Right hindlimb (tissue), 1 donor: ENCODE results near the gene PRKN.

Experiments
- DNase-seq: peaks from one replicate; pipeline ENCODE4 v3.0.0-alpha.2; 2018

Gene PRKN

GRCh38 chr6:161631676-161632194 lies 1095.8 kb downstream of the PRKN start:
- peak; percentile 72 for DNase-seq

DNA sequence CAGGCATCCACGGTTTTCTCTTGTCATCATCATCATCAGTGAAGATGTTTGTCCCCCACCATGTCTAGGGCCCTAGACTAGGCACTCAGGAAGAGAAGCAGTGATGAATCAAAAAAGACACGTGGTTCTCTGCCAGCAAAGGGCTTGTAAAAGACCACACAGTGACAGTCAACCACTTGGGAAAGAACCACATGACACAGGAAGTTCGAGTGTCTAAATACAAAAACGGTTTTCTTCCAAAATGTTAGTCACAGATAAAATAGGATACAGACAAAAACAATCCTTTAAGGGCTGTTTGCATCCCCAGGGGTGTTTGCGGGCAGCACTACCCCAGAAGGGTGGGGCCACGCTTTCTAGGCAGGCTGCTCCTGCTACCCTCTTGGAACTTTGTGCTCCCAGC lies 1096.9 kb downstream of the PRKN start:
- no peak for DNase-seq

DNA sequence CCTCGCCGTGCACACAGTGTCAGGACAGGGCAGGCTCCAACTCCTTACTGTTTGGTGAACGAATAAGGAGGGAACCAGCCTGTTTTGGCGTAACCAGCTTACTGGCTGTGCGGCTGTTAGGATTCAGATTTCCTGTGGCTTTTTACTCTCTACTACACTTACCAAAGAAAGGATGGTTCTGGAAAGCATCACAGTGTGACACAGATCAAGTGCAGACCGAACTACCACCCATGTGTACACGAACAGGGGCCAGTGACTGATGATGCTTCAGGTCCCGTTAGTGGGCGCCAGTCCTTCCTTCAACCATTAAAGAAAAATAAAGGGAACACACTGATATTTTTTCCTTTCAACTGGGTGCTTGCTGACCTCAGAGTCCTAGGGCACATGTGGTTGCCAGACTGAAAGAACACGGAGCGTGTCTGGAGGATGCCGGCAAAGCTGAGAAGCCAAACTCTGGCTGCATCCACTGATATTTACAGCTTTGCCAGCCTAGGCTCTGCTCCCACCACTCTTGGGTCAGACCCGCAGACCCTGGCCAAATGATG lies 1101.4 kb downstream of the PRKN start:
- no peak for DNase-seq

DNA sequence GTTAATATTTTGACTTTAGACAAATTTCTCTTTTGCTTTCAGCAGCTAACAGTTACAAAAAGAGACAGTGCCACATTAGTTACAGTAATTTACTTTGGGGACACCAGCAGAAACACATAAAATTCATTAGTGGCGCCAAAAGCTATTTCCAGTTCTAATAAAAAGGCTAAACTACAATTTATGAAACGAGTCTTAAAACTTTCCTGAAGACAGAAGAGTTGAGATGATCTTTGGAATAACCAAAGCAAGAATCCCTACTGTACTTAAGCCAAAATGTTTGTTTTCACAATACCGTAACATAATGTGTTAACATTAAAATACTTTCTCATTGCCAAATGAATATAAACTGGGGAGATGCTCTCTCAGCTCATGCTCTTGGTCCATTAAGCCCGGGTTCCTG lies 1103.5 kb downstream of the PRKN start:
- no peak for DNase-seq

GRCh38 chr6:161622779-161623178 lies 1104.8 kb downstream of the PRKN start:
- no peak for DNase-seq

DNA sequence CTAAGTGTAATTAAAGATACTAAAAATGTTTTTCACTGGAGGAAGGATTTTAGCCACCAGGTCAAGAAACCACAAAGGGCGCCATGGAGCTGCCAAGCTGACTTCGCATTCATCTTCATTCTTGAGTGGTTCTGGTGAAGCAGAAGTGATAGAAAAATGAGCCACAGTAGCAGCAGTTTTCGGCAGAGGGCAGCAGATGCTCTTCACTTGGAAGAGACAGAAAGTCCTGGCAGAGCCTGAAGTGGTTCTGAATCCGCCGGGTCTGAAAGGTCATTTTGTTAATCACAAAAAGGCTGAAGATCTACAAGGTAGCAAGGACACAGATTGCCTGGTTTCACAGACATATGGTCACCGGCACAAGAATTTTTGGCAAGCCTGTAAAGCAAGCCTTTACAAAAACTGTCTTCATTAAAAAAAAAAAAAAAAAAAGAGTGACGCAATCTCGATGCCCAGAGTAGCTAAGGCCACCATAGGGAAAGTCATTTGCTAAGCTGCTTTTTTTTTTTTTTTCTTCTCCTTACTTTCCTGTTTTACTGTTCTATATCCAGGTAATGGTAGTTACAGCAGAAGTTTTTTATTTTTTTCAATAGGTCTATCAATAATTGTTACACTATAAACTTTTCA lies 1108.6 kb downstream of the PRKN start:
- peak; percentile 35 for DNase-seq

- DNase-seq: no peak
Measured at GRCh38 chr6:161613711-161614110, 1113.9 kb downstream of the PRKN start.

DNA sequence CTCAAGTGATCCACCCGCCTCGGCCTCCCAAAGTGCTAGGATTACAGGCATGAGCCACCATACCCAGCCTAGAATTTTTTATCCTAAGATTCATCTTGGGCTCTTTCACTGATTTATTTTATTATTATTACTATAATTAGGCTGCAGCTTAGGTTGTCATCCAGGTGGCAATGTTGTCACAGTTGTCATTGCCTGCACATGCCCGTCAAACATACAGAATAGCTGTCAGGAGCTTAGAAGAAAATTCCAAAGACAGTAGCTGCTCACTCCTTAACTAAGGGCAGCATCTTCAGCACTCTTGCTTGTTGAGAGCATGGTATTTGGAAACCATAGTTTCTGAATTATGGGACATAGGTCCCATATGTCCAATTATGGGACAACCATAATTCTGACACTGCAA lies 1118.8 kb downstream of the PRKN start:
- DNase-seq: no peak

DNA sequence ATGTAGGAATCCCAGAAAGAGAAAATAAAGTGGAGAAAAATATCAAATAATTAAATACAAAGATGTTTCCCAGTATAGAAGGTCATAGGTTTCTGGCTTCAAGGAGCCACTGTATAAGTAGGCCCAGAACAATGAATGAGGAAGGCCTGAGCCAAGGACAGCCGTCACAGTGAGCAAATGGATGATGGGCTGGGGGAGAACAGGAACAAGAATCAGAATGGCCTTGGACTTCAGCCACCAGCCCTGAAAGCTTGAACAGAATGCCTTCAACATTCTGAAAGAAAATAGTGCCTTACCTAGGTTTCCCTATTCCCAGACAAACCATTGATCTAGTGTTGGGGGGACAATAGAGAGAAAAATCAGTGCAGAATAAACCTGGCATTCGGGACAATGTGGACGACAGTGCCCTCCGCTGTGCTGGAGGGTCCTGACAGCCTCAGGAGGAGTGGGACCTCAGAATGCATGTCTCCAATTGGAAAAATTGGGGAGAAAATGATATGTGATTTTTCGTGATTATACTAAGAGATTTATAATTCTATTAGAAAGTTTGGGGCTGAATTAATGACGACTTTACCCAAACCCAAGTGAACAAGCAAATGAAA lies 1119.8 kb downstream of the PRKN start:
- DNase-seq: no peak

- no peak for DNase-seq
Measured at GRCh38 chr6:161602359-161602758, 1125.2 kb downstream of the PRKN start.

DNA sequence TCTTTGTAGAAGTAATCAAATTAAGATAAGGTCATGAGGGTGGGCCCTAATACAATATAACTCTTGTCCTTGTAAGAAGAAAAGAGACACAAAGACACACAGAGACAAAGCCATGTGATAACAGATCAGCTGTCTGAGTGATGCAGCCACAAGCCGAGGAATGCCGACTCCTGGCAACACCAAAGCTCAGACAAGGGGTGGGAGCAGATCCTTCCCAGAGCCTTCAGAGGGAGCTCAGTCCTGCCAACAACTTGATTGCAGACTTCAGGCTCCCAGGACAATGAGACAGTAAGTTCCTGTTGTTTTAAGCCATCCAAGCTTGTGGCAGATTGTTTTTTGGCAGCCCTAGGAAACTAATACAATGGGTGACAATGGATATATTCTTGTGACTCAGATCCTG lies 1128.7 kb downstream of the PRKN start:
- DNase-seq: no peak

- no peak for DNase-seq
Measured at GRCh38 chr6:161596807-161597520, 1130.6 kb downstream of the PRKN start.

DNA sequence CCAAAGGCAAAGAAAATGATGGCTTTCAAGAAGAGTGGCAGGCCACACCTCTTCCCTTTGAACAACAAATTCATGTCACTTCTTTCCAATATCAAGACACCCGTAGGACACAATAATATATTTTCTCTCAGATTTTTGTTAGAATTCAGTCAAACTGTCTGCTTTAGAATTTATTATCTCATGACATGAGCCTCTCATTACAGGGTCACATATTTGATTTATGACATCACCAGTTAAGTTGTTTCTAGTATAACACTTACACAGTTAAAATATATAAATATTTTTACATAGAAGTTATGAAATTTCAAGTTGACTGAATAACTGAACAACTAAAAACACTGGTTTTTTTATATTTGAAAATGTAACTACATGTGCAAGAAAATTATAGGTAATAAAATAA lies 1133.2 kb downstream of the PRKN start:
- no peak for DNase-seq

DNA sequence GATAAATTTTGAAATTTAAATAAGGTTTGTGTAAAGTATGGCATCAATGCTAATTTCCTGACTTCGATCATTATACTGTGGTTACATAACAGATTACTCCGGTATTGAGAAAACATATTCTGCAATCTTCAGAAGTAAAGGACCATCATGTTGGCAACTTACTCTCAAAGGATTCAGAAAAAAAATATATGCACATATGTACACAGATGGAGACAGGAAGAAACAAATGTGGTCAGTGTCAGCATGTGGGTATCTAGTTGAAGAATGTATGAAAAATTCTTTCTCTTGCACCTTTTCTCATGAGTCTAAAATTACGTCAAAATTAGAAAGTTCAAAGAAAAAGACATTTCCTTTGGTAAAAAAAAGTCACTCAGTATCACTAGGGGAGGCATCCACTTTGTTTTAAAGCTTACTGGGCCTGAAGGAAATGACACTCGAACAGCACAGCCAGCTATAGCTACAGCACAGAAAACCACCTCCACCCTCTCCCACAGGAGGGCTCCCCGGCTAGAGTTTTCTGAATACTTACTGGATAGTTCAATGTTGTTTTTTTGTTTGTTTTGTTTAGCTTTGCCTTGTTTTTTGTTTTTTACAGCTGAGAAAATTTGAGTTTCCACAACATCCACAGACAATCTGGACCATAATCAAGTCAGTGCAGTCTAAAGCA lies 1136.5 kb downstream of the PRKN start:
- DNase-seq: peak; percentile 33

DNA sequence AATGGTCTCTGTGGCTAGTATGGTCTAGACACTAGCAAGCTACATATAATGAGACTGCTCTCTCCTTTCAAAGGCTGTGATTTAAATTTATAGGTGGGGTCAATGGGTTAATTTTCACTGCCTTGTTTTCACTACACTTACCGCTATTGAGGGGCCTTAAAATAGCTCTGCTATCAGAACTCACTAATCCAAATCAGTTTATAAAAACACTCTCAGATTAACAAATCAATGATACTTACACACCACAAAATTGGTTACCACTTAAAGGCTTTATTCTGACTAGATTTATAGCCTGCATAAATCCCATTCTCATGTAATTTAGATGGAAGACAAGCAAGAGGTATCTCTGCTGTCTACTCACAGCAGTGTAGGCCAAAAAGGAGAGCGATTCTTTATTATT lies 1140.7 kb downstream of the PRKN start:
- DNase-seq: no peak

GRCh38 chr6:161584621-161585340 lies 1142.8 kb downstream of the PRKN start:
- no peak for DNase-seq

DNA sequence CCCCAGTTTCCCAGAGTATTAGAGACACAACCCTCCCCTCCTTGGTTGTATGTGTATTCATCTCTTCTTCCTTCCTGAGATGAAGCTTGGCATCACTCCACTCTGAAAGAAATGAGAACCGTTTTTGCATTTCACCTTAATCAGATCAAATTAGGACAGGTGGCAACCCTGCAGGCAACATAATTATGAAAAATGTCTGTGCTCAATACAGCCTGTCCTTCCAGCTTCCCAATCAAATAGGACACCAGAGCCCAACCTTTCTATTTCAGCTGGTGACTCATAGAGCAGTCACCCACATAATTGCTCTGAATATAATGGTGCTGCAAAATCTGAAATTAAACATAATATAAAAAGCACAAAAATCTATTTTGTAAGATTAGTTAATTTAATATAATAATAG lies 1143.5 kb downstream of the PRKN start:
- DNase-seq: no peak

DNA sequence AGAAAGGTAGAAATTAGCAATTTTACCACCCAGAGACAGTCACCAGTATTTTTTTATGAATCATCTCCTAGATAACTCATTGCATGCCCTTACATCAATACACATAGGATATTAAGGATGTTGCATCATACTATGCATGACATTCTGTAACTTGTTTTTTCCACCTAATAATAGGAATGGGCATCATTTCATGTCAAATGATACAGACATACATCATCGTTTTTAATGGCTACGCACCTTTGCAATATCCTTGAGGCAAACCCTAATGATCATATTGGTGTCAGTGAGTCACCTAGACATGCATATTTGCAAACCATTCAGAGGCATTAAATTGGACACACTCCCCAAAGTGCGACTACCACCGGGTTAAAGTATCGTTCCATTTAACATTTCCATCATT lies 1144.0 kb downstream of the PRKN start:
- no peak for DNase-seq

DNA sequence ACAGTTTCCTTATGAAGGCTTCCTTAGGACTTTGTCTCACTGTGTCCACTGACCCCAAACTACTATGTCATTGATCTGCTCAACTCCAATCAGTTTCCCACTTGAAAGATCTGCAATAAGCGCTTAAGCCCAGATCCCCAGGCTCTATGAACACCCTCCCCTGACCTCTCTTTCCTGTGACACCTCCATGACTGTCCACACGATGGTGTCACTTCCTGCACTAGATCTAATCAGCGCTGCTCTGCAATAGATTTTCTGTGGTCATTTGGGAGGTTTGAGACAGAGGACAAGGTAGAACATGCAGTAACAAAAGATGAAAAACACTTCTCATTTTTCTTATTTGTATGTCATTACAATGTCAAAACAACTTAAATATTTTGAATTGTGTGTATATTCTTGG lies 1149.1 kb downstream of the PRKN start:
- no peak for DNase-seq

DNA sequence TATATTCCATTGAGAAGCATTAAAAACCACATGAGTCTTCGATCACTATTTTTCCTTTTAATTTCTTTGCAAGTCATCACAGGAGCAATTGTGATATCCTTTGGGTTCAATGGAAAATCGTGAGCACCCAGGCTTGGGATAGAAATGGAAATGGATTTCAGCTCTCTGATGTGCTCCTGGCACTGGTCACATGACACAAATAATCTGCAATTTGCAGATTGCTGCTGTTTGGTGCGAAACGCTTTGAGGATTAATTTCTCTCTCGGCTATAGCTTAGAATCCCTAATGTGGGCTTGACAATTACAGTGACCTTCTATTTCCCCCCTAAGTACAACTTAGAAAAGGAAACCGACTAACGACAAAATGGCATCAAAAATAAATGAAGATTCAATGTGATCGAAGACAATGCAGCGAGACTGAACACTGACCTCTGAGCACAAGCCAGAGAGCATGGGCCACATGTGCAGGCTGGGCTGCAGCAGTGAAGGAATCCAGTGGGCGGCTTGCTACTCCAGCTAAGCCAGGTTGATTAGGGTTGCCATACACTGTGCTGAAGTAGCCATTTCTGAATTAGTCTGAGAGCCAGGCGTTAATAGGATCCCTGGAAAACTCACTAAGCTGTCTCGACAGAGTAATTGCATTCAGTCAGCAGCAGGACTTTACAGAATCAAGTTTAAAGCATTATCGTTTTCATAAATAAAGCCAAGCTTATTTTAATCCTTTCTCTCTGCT lies 1151.9 kb downstream of the PRKN start:
- no peak for DNase-seq

- no peak for DNase-seq
Measured at GRCh38 chr6:161568885-161569456, 1158.6 kb downstream of the PRKN start.

GRCh38 chr6:161564952-161565351 lies 1162.6 kb downstream of the PRKN start:
- DNase-seq: no peak
